SHP77 treated with DMSO at 0.1 percent for 48 hours (cell line): ENCODE results near the gene PLD1.

Experiments
- DNase-seq: peaks from one replicate; lab custom pipeline; 2025; lab: John Stamatoyannopoulos, UW

Gene PLD1

DNA sequence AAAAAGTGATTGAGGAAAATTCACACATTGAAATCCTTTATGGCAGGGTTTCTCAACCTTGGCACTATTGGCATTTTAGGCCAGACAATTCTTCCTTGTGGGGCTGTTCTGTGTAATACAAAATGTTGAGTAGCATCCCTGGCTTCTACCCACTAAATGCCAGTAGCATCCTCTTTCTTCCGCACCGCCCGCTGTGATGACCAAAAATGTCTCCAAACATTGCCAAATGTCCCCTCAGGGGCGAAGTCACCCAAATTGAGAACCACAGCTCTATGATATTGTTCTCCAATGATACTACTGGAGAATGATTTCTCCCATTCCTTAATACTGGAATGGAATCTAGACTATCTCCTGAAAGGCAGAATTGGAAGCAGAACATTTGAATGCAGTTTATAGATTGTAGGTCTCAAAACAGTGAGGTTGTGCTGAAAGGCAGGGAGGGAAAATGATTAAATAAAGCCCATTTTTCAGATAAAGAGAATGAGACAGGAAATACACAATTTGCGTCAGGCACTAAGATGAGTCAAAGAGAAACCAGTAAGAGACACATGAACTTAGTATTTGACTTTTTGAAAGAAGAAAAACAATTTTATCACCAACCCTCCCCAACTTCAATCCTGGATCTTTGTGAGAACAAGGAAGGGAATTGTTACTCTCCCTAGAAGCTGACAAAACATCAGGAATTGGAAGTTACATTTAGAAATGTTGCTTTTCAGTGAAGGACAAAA, 248.5 kb downstream of the PLD1 start:
- no peak for DNase-seq

DNA sequence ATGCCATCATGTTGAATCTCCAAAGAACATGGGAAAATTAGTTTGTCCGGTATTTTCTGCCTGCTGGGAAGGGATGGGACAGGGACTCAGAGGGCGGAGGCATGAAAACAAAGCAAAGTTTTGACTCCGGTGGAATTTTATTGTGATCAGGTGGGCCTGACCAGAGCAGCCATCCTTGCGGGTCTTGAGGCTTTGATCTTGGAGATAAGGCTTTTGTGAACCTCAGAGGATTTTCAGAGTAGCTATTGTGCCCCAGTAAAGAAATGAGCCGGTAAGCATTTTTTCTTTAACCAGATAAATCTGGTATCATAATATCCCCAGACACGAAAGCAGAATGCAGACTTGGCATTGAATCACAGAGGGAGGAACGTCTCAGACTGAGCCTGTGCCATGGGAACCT, 250.7 kb downstream of the PLD1 start:
- DNase-seq, result no peak

DNA sequence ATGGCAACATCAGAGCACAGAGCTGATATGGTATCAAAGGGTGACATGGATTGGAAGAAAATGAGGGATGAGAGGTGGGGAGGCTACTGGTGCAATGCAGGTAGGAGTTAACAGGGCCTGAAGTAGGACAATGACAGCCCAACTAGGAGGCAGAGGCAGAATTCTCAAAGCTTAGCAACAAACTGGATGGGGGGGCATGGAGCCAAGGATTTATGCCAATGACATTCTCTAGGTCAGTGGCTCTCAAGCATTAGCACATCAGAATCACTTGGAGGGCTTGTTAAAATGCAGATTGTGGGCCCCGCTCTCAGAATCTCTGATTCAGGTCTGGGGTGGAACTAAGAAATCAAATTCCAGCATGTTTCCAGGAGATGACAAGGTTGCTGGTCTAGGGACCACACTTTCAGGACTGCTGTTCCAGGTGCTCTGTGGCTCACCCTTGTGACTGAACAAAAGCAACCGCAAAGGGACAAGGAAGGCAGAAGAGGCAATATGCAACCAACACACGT, 252.0 kb downstream of the PLD1 start:
- DNase-seq, result no peak

DNA sequence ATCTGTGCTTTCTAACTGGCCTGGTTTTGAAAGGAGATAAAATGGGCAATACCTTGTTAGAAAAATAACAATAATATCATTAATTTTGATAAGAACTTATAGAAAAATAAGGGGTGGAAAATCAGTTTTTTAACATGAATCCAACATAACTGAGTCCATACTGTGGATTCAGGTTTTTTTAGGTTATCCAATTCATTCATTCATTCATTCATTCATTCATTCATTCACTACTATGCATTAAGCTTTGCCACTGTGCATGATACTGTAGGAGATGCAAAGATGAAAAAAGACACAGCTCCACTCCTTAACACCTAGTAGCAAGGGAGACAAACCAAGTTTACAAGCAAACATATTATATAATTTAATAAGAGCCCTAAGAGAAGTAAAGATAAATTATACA, 253.1 kb downstream of the PLD1 start:
- DNase-seq, result no peak

DNA sequence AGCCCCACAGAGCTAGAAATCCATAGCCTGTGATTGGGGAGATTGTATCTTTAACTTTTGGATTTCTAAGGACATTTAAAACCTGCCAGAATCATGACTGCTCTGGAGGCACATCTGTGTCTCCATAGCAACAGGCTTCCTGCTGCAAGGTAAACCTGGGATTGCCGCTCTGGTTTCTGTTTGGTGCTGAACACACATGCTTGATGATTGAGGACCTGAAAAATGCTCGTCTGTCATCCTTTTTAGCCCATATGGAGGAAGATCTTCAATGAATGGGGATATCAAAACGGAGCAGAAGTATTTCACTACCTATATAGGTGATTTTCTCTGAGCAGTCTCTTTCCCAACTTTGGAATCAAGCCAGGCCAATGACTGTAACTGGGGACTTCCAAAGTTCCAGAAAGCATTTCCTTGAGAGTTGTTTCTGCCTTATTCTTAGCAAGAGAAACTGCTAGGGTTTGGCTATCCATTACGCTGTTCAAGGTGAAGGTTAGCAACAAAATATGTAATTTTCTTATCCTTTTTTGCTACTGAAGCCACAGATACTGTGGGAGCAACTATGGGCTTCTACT, 253.6 kb downstream of the PLD1 start:
- no peak for DNase-seq

DNA sequence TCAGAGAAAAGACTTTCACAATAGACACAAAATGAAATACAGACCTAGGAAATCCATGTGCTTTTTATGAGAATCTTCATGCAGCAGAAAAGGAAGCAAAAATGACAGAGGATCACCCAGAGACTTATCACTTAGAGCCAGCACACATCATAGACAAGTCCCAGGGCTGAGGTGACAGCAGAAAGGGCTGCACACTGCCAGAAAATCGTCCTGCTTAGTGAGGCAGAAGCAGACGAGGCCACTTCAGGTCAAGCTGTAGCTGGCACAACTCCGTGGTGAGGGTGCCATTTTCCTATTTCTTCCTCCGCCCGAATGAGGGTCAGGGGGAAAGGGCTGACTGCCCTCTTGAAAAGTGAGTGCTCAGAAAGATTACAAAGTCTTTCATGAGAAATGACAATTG, 254.1 kb downstream of the PLD1 start:
- DNase-seq, result no peak

DNA sequence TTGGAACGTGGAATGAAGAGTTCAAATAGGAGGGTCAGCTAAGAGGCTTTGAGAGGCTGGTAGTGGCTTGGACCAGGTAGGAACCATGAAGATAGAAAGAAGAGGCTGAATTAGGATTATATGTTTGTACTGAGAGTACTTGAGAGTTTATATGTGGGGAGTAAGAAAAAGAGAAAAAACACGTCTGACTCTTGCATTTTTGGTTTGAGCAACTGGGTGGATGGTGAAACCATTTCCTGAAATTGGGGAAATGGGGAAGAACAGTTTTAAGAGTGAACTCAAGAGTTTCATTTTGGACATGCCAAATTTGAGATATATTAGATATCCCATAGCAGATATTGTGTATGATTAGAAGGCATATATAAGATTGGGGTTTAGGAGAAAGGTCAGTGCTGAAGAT, 257.2 kb downstream of the PLD1 start:
- no peak for DNase-seq

DNA sequence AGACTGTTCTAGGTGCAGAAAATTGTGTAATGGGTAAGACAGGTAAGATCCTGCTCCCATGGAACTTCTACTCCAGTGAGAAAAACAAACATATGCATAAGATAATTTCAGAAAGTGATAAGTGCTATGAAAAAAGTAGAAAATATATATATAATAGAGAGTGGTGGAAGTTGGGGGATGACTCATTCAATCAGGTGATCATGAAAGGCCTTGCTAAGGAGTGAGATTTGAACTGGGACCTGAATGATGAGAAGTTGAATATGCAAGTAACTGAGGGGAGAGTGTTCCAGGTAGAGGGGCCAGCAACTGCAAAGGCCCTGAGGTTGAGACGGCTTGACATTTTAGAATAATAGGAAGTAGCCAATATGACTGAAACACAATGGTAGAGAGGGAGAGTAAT, 257.8 kb downstream of the PLD1 start:
- no peak for DNase-seq

DNA sequence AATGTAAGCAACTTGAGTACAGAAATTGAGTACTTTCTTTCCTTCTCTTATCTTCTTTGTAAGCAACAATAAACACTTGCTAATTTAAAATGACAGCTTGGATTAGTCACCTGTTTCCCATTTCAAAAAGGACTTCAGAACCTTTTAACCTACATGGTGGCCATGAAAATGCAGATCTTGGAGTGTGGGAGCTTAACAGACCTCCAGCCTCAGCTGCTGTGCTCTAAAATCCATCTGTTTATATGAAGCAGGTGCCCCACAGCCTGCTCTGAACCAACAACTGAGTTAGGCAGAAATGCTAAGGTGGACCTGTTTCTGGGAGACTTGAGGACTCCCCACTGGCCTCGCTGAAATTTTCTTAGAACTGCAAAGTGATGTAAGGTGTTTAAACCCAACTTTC, 259.0 kb downstream of the PLD1 start:
- no peak for DNase-seq
